ENCODE measurements around the gene CAMK1D. TPM values are rescaled to one million over a fixed set of nuclear protein-coding genes. Genes with fewer than 3 reads are reported as not detected.

The CAMK1D gene
- total and polyA plus RNA-seq, 2 experiments from 2014 or later, result 4.6 to 7.2 TPM

DNA sequence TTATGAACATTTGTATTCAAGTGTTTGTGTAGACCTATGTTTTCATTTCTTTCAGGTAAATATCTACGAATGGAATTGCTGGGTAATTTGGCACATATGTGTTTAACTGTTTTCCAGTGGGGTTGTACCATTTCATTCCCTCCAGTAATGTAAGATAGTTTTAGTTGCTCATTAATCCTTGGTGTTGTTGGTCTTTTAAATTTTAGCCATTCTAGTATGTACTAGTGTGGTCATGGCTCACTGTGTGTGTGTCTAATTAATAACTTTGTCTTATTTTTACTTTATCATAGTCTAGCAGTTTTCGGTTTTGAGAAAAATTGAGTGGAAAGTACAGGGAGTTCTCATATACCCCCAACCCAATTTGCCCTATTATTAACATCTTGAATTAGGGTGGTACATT is 278.8 kb downstream of the CAMK1D start (continued):
- TF ChIP-seq, protein P1, sequence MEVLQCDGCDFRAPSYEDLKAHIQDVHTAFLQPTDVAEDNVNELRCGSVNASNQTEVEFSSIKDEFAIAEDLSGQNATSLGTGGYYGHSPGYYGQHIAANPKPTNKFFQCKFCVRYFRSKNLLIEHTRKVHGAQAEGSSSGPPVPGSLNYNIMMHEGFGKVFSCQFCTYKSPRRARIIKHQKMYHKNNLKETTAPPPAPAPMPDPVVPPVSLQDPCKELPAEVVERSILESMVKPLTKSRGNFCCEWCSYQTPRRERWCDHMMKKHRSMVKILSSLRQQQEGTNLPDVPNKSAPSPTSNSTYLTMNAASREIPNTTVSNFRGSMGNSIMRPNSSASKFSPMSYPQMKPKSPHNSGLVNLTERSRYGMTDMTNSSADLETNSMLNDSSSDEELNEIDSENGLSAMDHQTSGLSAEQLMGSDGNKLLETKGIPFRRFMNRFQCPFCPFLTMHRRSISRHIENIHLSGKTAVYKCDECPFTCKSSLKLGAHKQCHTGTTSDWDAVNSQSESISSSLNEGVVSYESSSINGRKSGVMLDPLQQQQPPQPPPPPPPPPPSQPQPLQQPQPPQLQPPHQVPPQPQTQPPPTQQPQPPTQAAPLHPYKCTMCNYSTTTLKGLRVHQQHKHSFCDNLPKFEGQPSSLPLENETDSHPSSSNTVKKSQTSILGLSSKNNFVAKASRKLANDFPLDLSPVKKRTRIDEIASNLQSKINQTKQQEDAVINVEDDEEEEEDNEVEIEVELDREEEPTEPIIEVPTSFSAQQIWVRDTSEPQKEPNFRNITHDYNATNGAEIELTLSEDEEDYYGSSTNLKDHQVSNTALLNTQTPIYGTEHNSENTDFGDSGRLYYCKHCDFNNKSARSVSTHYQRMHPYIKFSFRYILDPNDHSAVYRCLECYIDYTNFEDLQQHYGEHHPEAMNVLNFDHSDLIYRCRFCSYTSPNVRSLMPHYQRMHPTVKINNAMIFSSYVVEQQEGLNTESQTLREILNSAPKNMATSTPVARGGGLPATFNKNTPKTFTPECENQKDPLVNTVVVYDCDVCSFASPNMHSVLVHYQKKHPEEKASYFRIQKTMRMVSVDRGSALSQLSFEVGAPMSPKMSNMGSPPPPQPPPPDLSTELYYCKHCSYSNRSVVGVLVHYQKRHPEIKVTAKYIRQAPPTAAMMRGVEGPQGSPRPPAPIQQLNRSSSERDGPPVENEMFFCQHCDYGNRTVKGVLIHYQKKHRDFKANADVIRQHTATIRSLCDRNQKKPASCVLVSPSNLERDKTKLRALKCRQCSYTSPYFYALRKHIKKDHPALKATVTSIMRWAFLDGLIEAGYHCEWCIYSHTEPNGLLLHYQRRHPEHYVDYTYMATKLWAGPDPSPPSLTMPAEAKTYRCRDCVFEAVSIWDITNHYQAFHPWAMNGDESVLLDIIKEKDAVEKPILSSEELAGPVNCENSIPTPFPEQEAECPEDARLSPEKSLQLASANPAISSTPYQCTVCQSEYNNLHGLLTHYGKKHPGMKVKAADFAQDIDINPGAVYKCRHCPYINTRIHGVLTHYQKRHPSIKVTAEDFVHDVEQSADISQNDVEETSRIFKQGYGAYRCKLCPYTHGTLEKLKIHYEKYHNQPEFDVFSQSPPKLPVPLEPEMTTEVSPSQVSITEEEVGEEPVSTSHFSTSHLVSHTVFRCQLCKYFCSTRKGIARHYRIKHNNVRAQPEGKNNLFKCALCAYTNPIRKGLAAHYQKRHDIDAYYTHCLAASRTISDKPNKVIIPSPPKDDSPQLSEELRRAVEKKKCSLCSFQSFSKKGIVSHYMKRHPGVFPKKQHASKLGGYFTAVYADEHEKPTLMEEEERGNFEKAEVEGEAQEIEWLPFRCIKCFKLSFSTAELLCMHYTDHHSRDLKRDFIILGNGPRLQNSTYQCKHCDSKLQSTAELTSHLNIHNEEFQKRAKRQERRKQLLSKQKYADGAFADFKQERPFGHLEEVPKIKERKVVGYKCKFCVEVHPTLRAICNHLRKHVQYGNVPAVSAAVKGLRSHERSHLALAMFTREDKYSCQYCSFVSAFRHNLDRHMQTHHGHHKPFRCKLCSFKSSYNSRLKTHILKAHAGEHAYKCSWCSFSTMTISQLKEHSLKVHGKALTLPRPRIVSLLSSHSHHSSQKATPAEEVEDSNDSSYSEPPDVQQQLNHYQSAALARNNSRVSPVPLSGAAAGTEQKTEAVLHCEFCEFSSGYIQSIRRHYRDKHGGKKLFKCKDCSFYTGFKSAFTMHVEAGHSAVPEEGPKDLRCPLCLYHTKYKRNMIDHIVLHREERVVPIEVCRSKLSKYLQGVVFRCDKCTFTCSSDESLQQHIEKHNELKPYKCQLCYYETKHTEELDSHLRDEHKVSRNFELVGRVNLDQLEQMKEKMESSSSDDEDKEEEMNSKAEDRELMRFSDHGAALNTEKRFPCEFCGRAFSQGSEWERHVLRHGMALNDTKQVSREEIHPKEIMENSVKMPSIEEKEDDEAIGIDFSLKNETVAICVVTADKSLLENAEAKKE (CRISPR knock-in tag; IDR thresholded peaks at IDR 0.05), result no peak
- TF ChIP-seq, protein P2, sequence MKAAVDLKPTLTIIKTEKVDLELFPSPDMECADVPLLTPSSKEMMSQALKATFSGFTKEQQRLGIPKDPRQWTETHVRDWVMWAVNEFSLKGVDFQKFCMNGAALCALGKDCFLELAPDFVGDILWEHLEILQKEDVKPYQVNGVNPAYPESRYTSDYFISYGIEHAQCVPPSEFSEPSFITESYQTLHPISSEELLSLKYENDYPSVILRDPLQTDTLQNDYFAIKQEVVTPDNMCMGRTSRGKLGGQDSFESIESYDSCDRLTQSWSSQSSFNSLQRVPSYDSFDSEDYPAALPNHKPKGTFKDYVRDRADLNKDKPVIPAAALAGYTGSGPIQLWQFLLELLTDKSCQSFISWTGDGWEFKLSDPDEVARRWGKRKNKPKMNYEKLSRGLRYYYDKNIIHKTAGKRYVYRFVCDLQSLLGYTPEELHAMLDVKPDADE (IDR thresholded peaks at IDR 0.05), result no peak
- no peak for TF ChIP-seq ZNF331 (CRISPR knock-in tag; IDR thresholded peaks at IDR 0.05; ENCODE audit: low read depth)
- TF ChIP-seq ZNF114 (CRISPR knock-in tag; IDR thresholded peaks at IDR 0.05), result no peak
- no peak for TF ChIP-seq EZH2phosphoT487 (IDR thresholded peaks at IDR 0.05; ENCODE audit: unreplicated experiment)
- TF ChIP-seq EZH2 (IDR thresholded peaks at IDR 0.05; ENCODE audit: low read depth, unreplicated experiment), result no peak

DNA sequence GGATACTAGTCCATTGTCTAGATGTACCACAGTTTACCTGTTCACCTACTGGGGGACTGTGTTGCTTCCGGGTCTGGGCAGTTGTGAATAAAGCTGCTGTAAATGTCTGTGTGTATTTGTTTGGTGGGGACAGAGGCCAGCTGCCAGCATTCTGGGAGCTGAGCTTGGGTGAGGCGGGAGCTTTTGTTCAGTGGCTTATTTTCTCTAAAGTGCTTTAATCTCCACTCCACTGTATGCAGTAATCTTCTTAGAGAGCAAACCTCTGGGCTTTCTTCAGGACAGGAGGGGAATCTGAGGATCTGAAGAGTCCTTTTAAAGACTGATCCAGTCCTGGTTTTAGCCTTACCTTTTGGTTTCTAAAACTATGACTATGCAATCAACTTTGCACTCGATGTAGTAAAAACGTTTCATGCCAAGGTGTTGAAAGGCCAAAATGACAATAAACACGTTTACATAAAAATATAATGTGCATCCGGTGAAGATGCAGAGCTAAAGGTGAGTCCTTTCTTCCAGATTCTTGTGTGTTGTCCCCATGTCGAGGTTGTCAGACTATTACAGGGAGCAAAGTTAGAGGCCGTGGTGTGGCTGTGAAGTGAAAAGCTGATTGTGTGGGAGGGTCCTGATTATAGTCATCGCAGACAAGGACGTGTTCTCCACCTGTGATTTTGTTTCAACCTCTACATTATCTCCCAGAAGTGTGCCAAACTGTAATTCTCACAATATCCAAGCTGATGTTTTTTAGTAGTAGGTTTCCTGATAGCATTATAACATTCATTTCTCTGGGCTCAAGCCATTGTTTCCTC is 279.8 kb downstream of the CAMK1D start:
- ATAC-seq, result peak; percentile 26; the same call in 1 of the 3 replicates
- H3F3A ChIP-seq (replicated peaks; ENCODE audit: low read depth), result no peaks in the 10 kb centered on the region
- Mint-ChIP-seq H3K36me3 (ENCODE audit: low read depth) (peaks cover 15% of the 10 kb centered on the region), H3K4me3 (no peak overlapping the region), H3K4me1 (peaks cover 11% of the 10 kb centered on the region; the same call in 2 of the 3 replicates), H3K27ac (no peak overlapping the region), H3K27me3 (ENCODE audit: insufficient read depth, low read depth, poor library complexity) (no peaks in the 10 kb centered on the region), H3K9me3 (peaks cover 13% of the 10 kb centered on the region; the same call in 2 of the 3 replicates)
- H3K27ac ChIP-seq (ENCODE audit: low read depth), result no peak overlapping the region
- H2AFZ ChIP-seq, result no peak overlapping the region
- DNase-seq (ENCODE audit: low spot score), result no peak
- H3K79me2 ChIP-seq (replicated peaks; ENCODE audit: insufficient read depth), result no peaks in the 10 kb centered on the region
- H3K9me2 ChIP-seq (ENCODE audit: insufficient read depth), result no peaks in the 10 kb centered on the region; the same call in 1 of the 2 replicates
- no peak overlapping the region for H3K4me2 ChIP-seq
- no peaks in the 10 kb centered on the region for H3K27me3 ChIP-seq (ENCODE audit: insufficient read depth)
- no peaks in the 10 kb centered on the region for H3K36me3 ChIP-seq (ENCODE audit: insufficient read depth)
- no peaks in the 10 kb centered on the region; the same call in 1 of the 2 replicates for H4K20me1 ChIP-seq (replicated peaks; ENCODE audit: insufficient read depth)
- peaks cover 14% of the 10 kb centered on the region for H3K4me1 ChIP-seq (ENCODE audit: insufficient read depth)
- H3K4me3 ChIP-seq, result no peak overlapping the region
- TF ChIP-seq EZH2 (IDR thresholded peaks at IDR 0.05; ENCODE audit: low read depth, unreplicated experiment) (no peak), ZNF114 (CRISPR knock-in tag; IDR thresholded peaks at IDR 0.05) (no peak)
- TF ChIP-seq, protein P1 (CRISPR knock-in tag; IDR thresholded peaks at IDR 0.05), result no peak
